NCI-H69 (cell line): Measurements from ENCODE around the gene HUWE1.

Experiments used
- DNase-seq: peaks from one replicate; lab custom pipeline; 2025; lab: John Stamatoyannopoulos, UW

Gene HUWE1

DNA sequence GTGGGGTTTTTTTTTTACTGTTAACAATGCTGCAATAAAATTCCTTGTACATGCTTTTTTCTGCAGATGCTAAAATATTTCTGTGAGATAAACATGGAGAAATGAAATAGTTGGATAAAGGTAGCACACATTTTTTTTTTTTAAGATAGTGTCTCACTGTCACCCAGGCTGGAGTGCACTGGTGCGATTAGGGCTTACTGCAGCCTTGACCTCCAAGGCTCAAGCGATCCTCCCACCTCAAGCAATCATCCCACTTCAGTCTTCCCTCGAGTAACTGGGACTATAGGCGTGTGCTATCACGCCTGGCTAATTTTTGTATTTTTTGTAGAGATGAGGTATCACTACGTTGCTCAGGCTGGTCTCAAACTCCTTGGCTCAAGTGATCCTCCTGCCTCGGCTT lies 1.8 kb upstream of the HUWE1 start:
- DNase-seq: no peak

DNA sequence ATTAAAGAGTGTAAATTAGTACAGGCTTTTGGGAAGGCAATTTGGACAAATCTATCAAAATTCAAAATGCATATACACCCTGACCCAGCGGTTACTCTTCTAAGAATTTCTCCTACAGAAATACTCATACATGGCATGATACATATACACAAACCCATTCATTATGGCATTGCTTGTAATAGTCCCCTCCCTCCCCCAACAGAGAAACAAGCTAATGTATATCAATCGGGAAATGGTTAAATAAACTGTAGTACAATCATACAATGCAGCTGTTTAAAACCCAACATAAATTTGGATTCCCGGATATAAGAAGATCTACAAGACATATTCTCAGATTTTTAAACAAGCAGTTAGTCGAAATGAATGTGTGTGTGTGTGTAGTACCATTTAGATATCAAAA lies 808 bp downstream of the HUWE1 start:
- peak; percentile 41 for DNase-seq

DNA sequence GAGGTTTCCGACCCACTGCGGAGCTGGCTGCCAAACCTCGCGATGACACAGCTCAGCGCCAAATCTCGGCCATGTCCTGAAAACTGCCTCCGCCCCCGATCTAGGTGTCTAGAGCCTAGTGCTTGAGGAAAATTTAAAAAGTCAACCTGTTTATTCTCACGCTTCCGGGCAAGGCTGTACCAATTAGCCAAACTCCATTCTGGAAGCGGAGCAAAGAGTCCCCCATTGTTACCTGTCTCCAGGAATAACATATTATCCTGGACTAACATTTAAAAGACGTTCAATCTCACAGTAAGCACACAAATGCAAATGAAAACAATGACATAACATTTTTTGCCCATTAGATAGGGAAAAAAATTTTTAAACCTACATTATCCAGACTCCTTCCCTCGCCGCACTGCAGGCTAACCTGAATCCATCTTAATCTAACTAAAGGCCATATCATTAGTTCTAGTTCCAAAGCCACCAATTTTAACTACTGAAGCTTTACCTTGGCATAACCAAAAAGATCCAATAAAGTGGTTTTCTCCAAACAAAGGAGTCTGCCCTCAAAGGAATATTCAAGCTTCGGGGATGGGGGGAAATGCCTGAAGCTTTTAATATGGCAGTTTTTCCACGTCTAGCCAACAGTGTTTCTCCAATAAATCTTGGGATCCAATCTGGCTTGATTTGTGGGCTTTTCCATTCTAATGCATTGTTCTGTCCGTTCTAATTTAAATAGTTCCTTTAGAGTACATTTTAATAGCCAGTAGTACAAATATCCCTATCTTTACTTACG lies 1.9 kb downstream of the HUWE1 start:
- DNase-seq: peak; percentile 44

DNA sequence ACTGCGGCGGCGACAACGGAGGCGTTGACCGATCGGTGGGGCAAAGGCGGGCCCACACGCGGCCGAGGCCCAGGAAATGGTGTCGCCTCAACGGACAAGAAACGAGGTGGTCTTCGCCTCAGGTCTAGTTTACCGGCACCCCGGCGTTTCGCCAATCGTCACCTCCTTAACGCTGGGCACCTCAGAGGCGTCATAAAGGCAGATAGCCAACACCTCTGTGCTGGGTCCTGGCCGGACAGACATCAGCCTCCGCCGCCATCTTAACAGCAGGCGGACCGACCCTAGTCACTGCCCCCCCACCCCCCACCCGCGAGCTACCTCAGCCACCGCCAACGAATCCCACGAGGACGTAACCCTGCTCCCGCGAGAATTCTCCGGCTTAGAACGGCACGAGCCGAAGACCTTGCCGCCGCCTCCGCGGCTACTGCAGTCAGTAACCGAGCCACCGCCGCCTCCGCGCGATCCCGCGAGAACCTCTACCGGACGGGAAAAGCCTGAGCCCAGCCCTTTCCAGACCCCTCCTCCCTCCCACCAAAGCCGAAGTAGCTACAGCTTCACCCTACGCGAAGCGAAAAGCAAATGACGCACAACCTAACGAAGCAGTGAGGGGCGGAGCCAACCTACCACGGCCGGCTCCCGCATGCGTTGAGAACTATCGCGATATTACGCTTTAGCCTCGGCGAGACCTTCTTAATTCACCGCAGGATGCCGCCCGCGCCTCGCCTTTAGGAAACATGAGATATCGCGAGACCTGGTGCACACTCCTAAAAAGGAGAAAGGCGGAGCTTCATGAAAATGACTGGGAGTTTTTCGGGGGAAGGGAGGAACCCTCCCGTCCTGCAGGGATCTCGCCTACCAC lies 2.7 kb downstream of the HUWE1 start:
- DNase-seq: peak; percentile 99

DNA sequence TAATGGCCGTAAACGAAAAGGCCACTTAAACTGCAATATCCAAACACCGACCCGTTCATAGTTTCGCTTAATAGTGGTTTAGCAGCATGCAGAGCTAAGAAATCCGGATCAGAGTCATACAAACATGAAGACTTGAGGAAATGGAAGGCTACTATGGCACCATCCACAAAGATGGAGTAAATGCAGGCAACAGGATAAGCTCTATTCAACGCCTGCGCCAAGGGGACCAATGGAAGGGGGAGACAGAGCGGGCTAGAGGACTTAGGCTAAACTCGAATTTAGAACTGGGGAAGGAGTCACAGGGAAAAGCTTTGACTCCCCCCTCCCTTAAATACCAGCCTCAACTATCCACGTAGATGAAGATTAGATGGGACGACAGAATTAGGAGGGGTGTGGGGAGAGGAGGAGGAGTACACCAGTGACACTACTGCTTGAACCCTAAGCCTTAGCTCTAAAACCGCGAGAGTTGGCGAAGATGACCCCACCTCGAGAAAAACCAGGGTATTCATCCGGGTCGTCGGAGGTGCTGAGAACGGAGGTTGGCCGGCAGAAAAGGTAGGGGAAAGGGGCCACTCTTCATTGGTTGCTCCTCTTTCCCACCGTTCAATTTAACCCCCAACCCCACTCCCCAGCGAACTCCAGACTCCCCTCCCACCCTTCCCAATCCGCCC lies 3.5 kb downstream of the HUWE1 start:
- peak; percentile 63 for DNase-seq

DNA sequence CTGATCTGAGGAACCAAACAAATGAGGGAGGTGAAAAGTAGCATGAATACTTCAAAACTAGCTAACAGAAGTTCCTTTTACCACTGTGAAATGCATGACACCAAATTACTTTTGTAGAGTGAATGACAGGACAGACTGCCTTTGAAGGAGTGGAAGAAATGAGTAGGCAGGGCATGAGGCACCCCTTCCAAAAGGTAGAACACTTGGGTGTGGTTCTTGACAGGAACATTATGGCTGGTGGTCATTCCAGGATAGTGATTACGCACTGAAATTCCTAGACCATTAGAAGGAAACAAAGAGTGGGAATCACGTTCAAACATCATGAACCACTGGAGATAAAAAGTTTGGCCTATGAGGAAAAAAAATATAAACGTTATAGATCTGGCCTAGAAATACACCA lies 4.9 kb downstream of the HUWE1 start:
- DNase-seq: no peak

DNA sequence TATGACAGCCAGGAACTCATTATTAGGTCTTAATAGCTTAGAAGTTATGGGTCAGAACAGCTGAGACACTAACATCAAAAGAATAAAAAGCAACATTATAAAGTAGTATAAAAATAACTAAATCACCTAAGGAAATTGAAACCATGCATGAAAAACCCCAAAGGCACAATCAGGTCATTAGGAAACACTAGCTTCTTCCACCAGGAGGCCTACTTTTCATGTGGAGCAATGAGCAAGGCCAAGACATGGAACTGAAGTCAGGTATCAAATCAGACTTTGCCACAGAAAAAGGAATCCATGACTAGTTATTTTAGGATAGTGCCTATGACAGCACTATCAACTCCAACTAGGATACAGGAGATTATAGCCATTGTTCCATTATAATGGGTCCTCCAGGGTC lies 7.9 kb downstream of the HUWE1 start:
- DNase-seq: no peak

DNA sequence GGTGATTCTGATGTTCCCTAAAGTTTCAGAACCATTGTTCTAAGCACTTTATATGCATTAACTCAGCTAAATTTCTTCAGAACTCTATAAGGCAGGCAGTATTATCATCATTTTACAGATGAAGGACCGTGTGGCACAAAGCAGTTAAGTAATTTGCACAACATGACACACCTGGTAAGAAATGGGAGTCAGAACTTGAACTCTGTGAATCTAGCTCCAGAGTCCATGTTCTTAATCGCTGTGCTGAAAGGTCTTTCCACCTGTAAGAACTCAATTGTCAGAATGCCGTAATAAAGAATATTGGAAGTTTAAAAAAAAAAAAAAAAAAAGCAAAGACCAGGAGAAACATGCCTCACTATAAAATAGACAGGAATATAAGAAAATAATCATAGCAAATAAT lies 9.2 kb downstream of the HUWE1 start:
- DNase-seq: no peak

DNA sequence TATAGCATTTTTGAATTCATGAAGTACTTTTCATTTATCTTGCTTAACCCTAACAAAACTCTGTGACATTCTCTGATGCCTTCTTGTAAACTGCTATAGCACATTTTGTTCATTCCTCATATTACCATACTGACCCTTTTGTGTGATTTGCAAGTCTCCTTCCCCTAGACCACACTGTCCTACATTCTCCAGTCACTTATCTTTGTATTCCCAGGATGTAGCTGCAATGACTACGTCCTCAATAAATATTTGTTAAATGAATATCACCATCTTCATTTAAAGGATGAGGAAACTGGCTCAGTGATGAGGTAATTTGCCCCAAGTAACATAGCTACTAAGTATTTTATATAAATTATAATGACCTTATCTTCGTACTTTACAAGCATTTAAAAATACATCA lies 11.9 kb downstream of the HUWE1 start:
- DNase-seq: no peak

DNA sequence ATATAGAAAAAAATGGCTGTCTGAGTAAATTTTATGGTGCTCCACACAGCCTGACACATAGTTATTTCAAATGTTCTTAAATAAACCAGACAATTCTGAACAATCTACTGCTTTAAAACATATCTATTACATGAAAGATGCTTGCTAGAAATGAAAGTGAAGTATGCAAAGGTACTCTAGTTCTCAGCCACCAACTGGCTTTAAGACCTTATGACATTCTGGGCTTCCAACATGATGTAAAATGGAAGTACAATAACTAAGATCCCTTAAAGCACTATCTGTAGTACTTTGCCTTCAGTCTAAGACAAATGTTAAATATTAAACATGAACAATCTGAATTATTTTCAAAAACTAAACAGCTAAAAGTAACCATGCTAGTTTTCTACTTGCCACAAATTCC lies 17.3 kb downstream of the HUWE1 start:
- no peak for DNase-seq

DNA sequence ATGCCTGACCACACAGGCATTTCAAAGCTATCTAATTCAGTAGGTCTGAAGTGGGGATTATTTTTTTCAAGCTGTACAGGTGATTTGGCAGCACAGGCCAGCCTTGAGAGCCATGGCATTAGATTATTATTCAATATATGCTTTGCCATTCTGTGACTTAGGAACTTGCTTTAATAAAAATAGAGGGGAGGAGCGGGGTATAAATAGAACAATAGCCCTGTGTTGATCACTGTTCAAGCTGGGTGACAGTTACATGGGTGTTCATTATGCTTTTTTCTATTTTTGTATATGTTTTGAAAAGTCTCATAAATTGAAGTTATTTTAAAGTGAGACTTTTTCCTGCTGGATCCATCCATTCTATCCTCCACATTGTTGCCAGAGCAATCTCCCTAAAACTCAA lies 20.3 kb downstream of the HUWE1 start:
- DNase-seq: no peak

DNA sequence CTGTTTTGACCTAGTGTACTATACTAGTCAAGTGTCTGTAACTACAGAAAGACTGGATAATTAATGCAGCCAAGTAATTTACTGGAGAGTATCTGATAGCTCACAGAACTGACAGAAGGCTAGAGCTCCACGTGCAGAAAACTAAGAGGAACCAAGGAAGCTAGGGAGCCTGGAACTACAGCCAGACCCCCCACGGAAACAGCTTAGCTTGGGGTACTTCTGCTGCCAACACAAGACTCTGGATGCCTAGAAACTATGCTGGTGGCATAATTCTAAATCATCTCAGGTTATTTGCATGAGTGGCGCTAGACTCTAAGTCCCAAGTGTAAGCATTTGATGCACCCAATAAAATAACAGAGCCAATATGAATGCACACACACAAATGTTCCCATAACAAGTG lies 26.5 kb downstream of the HUWE1 start:
- DNase-seq: no peak

DNA sequence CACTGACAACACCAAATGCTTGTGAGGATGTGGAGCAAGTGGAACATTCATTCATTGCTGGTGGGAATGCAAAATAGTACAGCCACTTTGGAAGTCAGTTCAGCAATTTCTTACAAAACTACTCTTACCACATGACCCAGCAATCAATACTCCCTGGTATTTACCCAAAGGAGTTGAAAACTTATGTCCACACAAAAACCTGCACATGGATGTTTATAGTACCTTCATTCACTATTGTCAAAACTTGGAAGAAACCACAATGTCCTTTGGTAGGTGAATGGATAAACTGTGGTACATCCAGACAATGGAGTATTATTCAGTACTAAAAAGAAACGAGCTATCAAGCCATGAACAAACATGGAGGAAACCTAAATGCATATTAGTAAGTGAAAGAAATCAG lies 27.5 kb downstream of the HUWE1 start:
- DNase-seq: no peak

DNA sequence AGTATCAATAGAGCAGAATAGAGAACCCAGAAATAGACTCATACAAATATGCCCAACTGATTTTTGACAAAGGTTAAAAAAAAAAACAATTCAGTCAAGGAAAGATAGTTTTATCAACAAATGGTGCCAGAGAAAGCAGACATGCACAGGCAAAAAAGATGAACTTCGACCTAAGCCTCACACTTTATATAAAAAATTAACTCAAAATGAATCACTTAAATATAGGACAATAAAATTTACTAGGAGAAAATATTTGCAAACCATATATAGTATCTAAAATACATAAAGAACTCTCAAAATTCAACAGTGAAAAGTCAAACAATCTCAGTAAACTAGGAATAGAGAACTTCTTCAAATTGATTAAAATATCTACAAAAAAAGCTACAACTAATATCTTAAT lies 29.7 kb downstream of the HUWE1 start:
- no peak for DNase-seq

DNA sequence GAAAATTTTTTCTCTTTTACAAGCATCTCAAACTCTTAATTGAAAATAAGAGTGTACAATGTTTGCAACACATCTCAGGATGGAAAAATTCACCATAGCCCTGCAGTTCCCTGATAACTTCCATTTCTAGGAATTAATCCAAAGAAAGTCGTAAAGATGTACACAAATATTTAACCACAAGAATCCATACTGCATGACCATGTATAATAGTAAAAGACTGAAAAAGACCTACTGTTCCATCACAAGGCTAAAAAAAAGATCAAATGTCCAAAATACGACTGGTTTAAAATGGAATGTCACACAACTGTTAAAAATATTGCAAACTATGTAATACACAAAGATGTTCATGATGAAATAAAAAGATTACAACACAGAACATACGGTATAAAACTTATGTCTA lies 32.1 kb downstream of the HUWE1 start:
- DNase-seq: no peak

DNA sequence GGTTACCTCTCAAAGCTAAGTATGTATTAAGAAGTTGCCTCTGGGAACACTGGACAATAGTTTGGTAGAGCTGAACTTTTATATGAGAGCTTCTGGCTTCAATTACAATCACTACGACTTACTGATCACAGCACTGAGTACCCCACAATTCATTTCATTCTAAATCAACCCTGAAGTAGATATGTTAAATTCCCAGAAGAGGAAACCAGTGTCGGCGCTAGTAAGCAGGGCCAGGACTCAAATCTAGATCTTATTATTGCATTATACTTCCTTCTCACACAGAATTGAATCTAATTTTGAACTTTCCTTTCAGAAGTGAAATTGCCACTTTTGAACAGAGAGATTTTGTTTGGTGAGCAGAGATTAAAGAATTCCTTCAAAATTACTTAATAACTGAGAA lies 41.8 kb downstream of the HUWE1 start:
- DNase-seq: no peak

DNA sequence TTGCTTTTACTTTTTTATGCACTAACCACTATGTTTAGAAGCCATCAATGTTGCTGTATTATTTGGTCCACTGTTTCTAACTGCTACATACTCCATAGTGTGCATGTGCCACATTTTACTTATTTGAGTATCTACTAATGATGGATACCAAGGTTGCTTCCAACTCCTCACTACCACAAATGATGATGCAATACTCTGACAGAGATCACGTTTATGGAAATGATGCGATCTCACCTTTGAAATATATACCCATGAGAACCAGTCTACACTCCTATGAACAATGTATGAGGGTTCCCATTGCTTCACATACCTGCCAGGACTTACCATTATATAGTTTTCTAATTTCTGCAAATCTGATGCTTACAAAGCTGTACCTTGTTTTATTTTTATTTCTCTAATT lies 44.2 kb downstream of the HUWE1 start:
- peak; percentile 1 for DNase-seq

DNA sequence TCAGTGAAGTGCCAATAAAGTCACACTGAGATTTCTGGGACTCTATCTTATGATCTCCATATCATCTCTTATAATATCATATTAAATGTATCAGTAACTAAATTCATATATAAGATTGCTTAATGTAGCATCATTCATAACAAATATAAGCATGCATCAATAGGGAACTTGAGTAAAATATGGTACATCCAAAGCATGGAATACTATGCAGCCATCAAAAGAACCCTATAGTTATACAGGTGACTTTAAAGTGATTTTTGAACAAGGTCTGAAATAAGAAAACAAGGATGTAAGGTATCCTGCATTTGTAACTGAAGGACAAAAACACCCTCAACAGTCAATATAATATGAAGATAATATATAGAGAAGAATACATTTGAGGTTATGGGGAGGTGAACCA lies 47.3 kb downstream of the HUWE1 start:
- no peak for DNase-seq

DNA sequence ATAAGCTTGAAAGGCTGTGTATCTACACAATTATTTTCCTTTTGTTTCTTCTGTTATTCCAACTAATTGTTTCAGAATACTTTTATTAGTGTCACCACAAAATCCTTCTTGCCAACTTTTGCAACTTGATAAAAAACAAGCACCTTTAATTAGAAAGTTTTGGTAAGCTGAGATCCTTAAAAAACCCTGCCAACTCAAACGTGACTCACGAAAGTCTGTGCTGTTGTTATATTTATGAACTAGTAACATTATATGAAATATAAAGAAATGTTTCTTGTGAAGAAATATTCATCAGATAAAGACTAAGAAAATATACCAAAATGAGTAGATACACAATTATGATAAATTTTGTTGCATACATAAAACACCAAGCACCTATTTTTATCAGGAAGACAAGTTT lies 49.0 kb downstream of the HUWE1 start:
- no peak for DNase-seq

DNA sequence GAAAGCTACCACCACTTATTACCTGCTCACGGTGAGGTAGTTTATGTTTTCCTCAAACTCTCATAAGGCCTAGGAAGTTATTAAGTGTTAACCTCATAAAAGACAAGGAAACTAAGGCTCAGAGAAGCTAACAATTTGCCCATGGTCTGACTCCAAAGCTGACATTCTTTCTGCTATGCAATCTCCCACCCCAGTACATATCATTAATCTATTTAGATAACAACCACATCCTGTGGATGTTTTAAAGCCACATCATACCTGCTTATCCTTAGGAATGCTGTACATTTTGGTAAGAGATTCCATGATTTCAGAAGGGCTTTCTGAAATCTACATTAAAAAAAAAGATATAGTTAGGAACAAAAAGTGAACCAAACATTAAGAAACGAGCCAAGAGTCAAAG lies 55.4 kb downstream of the HUWE1 start:
- no peak for DNase-seq

DNA sequence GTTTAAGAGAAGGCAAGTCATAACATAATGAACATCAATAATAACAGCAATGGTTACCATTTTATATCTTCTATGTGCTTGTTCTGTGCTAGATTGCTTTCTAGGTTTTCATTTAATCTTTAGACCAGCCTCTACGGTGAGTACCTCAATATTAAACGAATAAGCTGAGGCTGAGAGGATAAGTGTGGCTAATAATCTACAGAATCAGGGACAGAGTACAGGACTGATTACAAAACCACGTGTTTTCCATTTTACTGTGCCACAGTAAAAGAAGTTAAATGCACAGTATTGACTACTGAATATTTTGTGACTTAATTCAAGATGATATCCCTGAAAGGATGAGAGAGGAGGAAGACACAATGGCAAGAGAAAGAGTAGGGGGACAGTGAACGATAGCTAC lies 56.3 kb downstream of the HUWE1 start:
- no peak for DNase-seq

DNA sequence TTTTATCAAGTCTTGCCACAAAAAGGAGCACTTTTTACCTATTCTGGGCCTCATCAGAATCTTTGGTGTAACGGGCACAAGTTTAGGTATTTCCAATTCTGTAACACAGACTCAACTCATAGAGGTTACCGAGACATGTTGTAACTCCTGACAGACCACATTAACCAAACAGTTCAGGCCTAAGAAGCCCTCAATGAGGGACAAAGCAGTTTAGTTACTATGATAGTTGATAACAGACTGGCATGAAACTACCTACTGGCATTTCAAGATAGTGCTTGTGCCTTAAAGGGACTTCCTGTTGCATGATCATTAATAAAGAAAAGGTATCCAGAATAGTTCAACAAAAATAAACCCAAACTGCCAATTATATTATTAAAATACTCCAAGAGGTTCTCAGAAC lies 64.1 kb downstream of the HUWE1 start:
- DNase-seq: no peak

DNA sequence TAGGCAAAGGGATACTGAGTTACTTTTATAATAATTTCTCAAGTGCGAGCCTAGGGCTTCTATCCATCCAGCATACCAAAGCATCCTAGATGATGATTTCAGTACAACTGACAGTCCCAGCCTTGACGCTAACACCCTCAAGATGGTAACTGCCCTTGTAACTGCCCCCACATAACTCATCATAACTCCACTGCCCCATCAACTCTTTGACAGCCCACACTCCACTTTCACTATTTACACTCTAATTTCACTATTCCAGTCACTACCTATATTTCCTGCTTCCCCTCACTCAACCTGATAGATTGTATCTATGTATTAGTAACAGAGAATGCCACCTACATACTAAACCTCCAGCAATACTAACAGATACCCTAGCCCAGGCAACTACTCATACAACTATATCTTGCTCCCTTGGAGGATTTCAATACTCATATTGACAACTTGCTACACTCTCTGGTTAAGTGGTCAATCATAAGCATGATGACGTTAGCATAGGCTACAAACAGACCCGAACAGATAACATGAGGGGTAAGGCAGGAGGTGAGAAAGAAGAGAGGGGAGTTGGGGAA lies 65.0 kb downstream of the HUWE1 start:
- no peak for DNase-seq
